Adipose tissue (tissue), 3 donors: ENCODE measurements around the gene ROPN1L. TPM values are rescaled to one million over a fixed set of nuclear protein-coding genes. Genes with fewer than 3 reads are reported as not detected.

ENCODE experiments used
- H3K27ac ChIP-seq: one replicate; pipeline ENCODE4 v1.5.1; 2013; ENCODE audit warnings: low read depth, low read length
- WGBS, 3 donors: extraction: QIAGEN DNeasy Blood & Tissue Kit; methylation state at CpG; one replicate each; pipeline ENCODE4 v1.1.7; 2013; 5-methylcytosine and 5-hydroxymethylcytosine counted together
- polyA plus RNA-seq, 3 donors: library from polyadenylated mRNA; stranded (reverse); fragments of 200-250 nt; gene quantifications; one replicate each; pipeline ENCODE4 v1.2.3, GENCODE V29; 2013
- donor health status: healthy with polysubstance abuse.
- donor health status: Bipolar disorder and iron deficiency.
- donor health status: healthy.

Gene ROPN1L
- polyA plus RNA-seq, 3 donors: 0.89 to 2.6 (median 2.1) TPM

GRCh38 chr5:10423022-10423421 lies 18.7 kb upstream of the ROPN1L start:
- no peak overlapping the region for H3K27ac ChIP-seq
- 60 to 76% (median 67%) methylated on average over 2 of the region's 2 CpGs for WGBS, 3 donors

GRCh38 chr5:10424124-10424731 lies 17.5 kb upstream of the ROPN1L start:
- no peak overlapping the region for H3K27ac ChIP-seq
- WGBS, 3 donors: 63 to 72% (median 67%) methylated on average over 6 of the region's 6 CpGs

GRCh38 chr5:10427201-10427600 lies 14.5 kb upstream of the ROPN1L start:
- WGBS, 3 donors: 86 to 96% (median 94%) methylated on average over 2 of the region's 2 CpGs

GRCh38 chr5:10427978-10428377 lies 13.7 kb upstream of the ROPN1L start:
- 89 to 97% (median 94%) methylated on average over 2 of the region's 2 CpGs for WGBS, 3 donors

More at GRCh38 chr5:10427201-10427600, 14.5 kb upstream of the ROPN1L start:
- no peak overlapping the region for H3K27ac ChIP-seq

GRCh38 chr5:10431415-10431814 lies 10.3 kb upstream of the ROPN1L start:
- no peak overlapping the region for H3K27ac ChIP-seq
- WGBS, 3 donors: 63 to 69% (median 67%) methylated on average over 1 of the region's 1 CpG

More at GRCh38 chr5:10427978-10428377, 13.7 kb upstream of the ROPN1L start:
- no peak overlapping the region for H3K27ac ChIP-seq

GRCh38 chr5:10432059-10433008 lies 9.3 kb upstream of the ROPN1L start:
- 86 to 89% (median 89%) methylated on average over 8 of the region's 8 CpGs for WGBS, 3 donors
- no peak overlapping the region for H3K27ac ChIP-seq

GRCh38 chr5:10434392-10434791 lies 7.3 kb upstream of the ROPN1L start:
- no peak overlapping the region for H3K27ac ChIP-seq
- 65 to 74% (median 73%) methylated on average over 5 of the region's 5 CpGs for WGBS, 3 donors

- WGBS, 3 donors: 61 to 87% (median 69%) methylated on average over 4 of the region's 4 CpGs
- H3K27ac ChIP-seq: no peak overlapping the region
These were observed 3.4 kb upstream of the ROPN1L start for GRCh38 chr5:10438301-10438700.

- 61 to 88% (median 77%) methylated on average over 4 of the region's 4 CpGs for WGBS, 3 donors
- H3K27ac ChIP-seq: no peak overlapping the region
These were observed 2.0 kb upstream of the ROPN1L start for GRCh38 chr5:10439692-10440091.

GRCh38 chr5:10440367-10440990 lies 1.2 kb upstream of the ROPN1L start:
- 66 to 74% (median 67%) methylated on average over 16 of the region's 16 CpGs for WGBS, 3 donors
- H3K27ac ChIP-seq: no peak overlapping the region

GRCh38 chr5:10441992-10442435 lies 335 bp downstream of the ROPN1L start:
- 0% methylated on average over 38 to 44 of the region's 44 CpGs for WGBS, 3 donors
- H3K27ac ChIP-seq: no peak overlapping the region

GRCh38 chr5:10442576-10442975 lies 897 bp downstream of the ROPN1L start:
- H3K27ac ChIP-seq: no peak overlapping the region
- 9 to 33% (median 16%) methylated on average over 4 of the region's 4 CpGs for WGBS, 3 donors

- WGBS, 3 donors: 36 to 75% (median 52%) methylated on average over 8 of the region's 8 CpGs
- no peak overlapping the region for H3K27ac ChIP-seq
These were observed 3.7 kb downstream of the ROPN1L start for GRCh38 chr5:10445352-10445751.

- 62 to 68% (median 63%) methylated on average over 7 of the region's 7 CpGs for WGBS, 3 donors
- no peak overlapping the region for H3K27ac ChIP-seq
These were observed 4.8 kb downstream of the ROPN1L start for GRCh38 chr5:10446490-10446889.

- WGBS, 3 donors: 70 to 90% (median 83%) methylated on average over 4 of the region's 4 CpGs
- H3K27ac ChIP-seq: no peak overlapping the region
These were observed 5.4 kb downstream of the ROPN1L start for GRCh38 chr5:10447041-10447440.

GRCh38 chr5:10448754-10449360 lies 7.2 kb downstream of the ROPN1L start:
- WGBS, 3 donors: 73 to 95% (median 84%) methylated on average over 11 of the region's 11 CpGs
- H3K27ac ChIP-seq: no peak overlapping the region

GRCh38 chr5:10451137-10451824 lies 9.6 kb downstream of the ROPN1L start:
- H3K27ac ChIP-seq: no peak overlapping the region
- 60 to 84% (median 64%) methylated on average over 9 of the region's 9 CpGs for WGBS, 3 donors

GRCh38 chr5:10452768-10453331 lies 11.2 kb downstream of the ROPN1L start:
- WGBS, 3 donors: 72 to 73% (median 73%) methylated on average over 10 of the region's 10 CpGs
- H3K27ac ChIP-seq: no peak overlapping the region
